Hepatocyte (in vitro differentiated cells): ENCODE measurements around the gene REEP6. TPM values are rescaled to one million over a fixed set of nuclear protein-coding genes. Genes with fewer than 3 reads are reported as not detected.

Experiments used
- DNase-seq: peaks from one replicate; pipeline ENCODE4 v3.0.0-alpha.2; 2016; ENCODE audit warnings: low spot score
- H2AFZ ChIP-seq: fragments of 200-600 bp; sonication (generic); 2 replicates; pipeline ENCODE4 v1.6.0; 2016; ENCODE audit warnings: antibody characterized with exemption, mild to moderate bottlenecking
- H3K27ac ChIP-seq: fragments of 200-600 bp; sonication (generic); 2 replicates; pipeline ENCODE4 v1.5.1; 2016; ENCODE audit warnings: mild to moderate bottlenecking
- H3K27me3 ChIP-seq: fragments of 200-600 bp; sonication (generic); 2 replicates; pipeline ENCODE4 v1.6.1; 2016
- H3K36me3 ChIP-seq: fragments of 200-600 bp; sonication (generic); replicated peaks from 2 replicates; pipeline ENCODE4 v1.5.1; 2016; ENCODE audit warnings: low read depth; ENCODE audit not compliant: insufficient read depth
- H3K4me1 ChIP-seq: fragments of 200-600 bp; sonication (generic); 2 replicates; pipeline ENCODE4 v1.5.1; 2016; ENCODE audit warnings: mild to moderate bottlenecking, moderate library complexity; ENCODE audit not compliant: insufficient read depth
- H3K4me2 ChIP-seq: fragments of 200-600 bp; sonication (generic); 2 replicates; pipeline ENCODE4 v1.6.0; 2016
- H3K4me3 ChIP-seq: fragments of 200-600 bp; sonication (generic); 2 replicates; pipeline ENCODE4 v1.5.1; 2016; ENCODE audit warnings: mild to moderate bottlenecking
- H3K79me2 ChIP-seq: fragments of 200-600 bp; sonication (generic); 2 replicates; pipeline ENCODE4 v1.6.0; 2017; ENCODE audit warnings: mild to moderate bottlenecking
- H3K9me2 ChIP-seq: fragments of 200-600 bp; sonication (generic); replicated peaks from 2 replicates; pipeline ENCODE4 v1.6.0; 2017; ENCODE audit warnings: mild to moderate bottlenecking; ENCODE audit not compliant: insufficient read depth
- H3K9me3 ChIP-seq: fragments of 200-600 bp; sonication (generic); 2 replicates; pipeline ENCODE4 v1.5.1; 2016; ENCODE audit warnings: low read depth, mild to moderate bottlenecking
- H4K20me1 ChIP-seq: fragments of 200-600 bp; sonication (generic); 2 replicates; pipeline ENCODE4 v1.6.0; 2016; ENCODE audit warnings: mild to moderate bottlenecking; ENCODE audit not compliant: insufficient read depth, poor library complexity, severe bottlenecking
- EZH2 ChIP-seq: fragments of 200-600 bp; sonication (generic); IDR thresholded peaks from 2 replicates; pipeline ENCODE4 v1.6.1; 2016; ENCODE audit warnings: antibody characterized with exemption, mild to moderate bottlenecking, borderline replicate concordance
- EZH2phosphoT487 ChIP-seq: fragments of 200-600 bp; sonication (generic); IDR thresholded peaks from one replicate; pipeline ENCODE4 v1.6.1; 2018; ENCODE audit warnings: antibody characterized with exemption, mild to moderate bottlenecking, low read depth, moderate library complexity; ENCODE audit not compliant: unreplicated experiment, severe bottlenecking
- WGBS: methylation state at CpG from one replicate; pipeline ENCODE4 v1.1.6; 2016; ENCODE audit warnings: low lambda C conversion rate; ENCODE audit errors: missing lambda C conversion rate; 5-methylcytosine and 5-hydroxymethylcytosine counted together
- polyA plus RNA-seq: library from polyadenylated mRNA; unstranded; fragments of >200 nt; fragmentation: Nextera tagmentation; extraction: Ambion mirVana; gene quantifications from 2 replicates; pipeline ENCODE4 v1.2.1, GENCODE V29; 2016
- total RNA-seq: library from RNA; depleted of rRNA; stranded (reverse); fragments of >200 nt; gene quantifications from 2 replicates; pipeline ENCODE4 v1.2.3, GENCODE V29; 2014
- TF ChIP-seq, protein P1 (sequence below): fragments of 200-600 bp; sonication (generic); IDR thresholded peaks from 2 replicates; pipeline ENCODE4 v1.5.1; 2016; ENCODE audit warnings: antibody characterized with exemption, mild to moderate bottlenecking; ENCODE audit not compliant: poor library complexity

REEP6 gene
- total and polyA plus RNA-seq, 2 experiments from 2014 or later: 88.9 to 218 TPM

DNA sequence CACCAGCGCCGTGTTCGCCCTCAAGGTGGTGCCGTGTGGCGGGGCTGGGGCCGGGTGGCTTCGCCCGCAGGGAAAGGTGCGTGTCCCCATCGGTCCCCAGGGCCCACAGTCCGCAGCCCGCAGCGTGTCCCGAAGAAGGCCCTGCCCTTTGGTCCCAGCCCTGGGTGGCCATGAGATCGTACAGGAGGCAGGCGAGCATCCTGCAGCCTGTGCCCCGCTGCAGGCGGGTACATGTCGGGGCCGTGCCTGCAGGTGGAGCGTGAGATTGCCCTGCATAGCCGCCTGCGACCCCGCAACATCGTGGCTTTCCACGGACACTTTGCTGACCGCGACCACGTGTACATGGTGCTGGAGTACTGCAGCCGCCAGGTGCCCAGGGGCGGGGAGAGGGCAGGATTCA lies 34.4 kb downstream of the REEP6 start:
- Histone ChIP-seq H3K9me2 (no peaks in the 10 kb centered on the region), H4K20me1 (no peaks in the 10 kb centered on the region), H3K36me3 (no peaks in the 10 kb centered on the region), H3K4me3 (no peak overlapping the region), H3K9me3 (no peaks in the 10 kb centered on the region), H3K79me2 (no peaks in the 10 kb centered on the region), H3K27me3 (peaks cover 28% of the 10 kb centered on the region), H3K4me2 (no peak overlapping the region), H3K27ac (no peak overlapping the region), H3K4me1 (no peaks in the 10 kb centered on the region), H2AFZ (no peak overlapping the region)
- no peak for DNase-seq
- 72% methylated on average over 31 of the region's 31 CpGs for WGBS
- TF ChIP-seq EZH2phosphoT487: no peak
- no peak for TF ChIP-seq EZH2
- TF ChIP-seq, protein P1, sequence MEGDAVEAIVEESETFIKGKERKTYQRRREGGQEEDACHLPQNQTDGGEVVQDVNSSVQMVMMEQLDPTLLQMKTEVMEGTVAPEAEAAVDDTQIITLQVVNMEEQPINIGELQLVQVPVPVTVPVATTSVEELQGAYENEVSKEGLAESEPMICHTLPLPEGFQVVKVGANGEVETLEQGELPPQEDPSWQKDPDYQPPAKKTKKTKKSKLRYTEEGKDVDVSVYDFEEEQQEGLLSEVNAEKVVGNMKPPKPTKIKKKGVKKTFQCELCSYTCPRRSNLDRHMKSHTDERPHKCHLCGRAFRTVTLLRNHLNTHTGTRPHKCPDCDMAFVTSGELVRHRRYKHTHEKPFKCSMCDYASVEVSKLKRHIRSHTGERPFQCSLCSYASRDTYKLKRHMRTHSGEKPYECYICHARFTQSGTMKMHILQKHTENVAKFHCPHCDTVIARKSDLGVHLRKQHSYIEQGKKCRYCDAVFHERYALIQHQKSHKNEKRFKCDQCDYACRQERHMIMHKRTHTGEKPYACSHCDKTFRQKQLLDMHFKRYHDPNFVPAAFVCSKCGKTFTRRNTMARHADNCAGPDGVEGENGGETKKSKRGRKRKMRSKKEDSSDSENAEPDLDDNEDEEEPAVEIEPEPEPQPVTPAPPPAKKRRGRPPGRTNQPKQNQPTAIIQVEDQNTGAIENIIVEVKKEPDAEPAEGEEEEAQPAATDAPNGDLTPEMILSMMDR: no peak

DNA sequence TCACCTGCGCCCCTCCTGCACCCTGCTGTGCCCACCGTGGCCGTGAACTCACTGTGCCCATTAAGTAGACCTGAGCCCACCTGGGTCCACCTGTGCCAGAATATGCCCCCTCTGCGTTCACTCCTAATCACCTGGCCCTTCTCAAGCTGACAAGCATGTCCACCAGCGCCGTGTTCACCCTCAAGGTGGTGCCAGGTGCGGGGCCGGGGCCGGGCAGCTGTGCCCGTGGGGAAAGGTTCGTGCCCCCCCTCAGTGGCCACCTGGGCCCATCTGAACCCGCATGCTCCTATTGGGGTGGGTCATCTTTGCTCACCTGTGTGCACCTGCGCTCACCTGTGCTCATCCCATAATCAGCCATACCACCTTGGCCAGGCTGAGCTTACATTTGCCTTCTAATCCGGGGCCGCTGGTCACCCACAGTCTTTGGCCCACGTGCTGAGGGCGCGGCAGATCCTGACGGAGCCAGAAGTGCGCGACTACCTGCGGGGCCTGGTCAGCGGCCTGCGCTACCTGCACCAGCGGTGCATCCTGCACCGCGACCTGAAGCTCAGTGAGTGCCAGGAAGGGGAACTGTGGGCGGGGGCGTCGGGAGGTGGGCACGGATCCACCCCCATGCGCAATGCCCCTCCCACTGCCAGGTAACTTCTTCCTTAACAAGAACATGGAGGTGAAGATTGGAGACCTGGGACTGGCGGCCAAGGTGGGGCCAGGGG lies 35.2 kb downstream of the REEP6 start:
- Histone ChIP-seq H3K9me3 (no peaks in the 10 kb centered on the region), H3K27me3 (peaks cover 28% of the 10 kb centered on the region), H3K27ac (no peak overlapping the region), H3K4me1 (no peaks in the 10 kb centered on the region), H3K9me2 (no peaks in the 10 kb centered on the region), H3K36me3 (no peaks in the 10 kb centered on the region), H4K20me1 (no peaks in the 10 kb centered on the region), H2AFZ (no peak overlapping the region), H3K79me2 (no peaks in the 10 kb centered on the region), H3K4me3 (no peak overlapping the region), H3K4me2 (no peak overlapping the region)
- WGBS: 86% methylated on average over 29 of the region's 33 CpGs
- no peak for DNase-seq
- TF ChIP-seq EZH2 (no peak), EZH2phosphoT487 (no peak)
- TF ChIP-seq, protein P1: no peak

DNA sequence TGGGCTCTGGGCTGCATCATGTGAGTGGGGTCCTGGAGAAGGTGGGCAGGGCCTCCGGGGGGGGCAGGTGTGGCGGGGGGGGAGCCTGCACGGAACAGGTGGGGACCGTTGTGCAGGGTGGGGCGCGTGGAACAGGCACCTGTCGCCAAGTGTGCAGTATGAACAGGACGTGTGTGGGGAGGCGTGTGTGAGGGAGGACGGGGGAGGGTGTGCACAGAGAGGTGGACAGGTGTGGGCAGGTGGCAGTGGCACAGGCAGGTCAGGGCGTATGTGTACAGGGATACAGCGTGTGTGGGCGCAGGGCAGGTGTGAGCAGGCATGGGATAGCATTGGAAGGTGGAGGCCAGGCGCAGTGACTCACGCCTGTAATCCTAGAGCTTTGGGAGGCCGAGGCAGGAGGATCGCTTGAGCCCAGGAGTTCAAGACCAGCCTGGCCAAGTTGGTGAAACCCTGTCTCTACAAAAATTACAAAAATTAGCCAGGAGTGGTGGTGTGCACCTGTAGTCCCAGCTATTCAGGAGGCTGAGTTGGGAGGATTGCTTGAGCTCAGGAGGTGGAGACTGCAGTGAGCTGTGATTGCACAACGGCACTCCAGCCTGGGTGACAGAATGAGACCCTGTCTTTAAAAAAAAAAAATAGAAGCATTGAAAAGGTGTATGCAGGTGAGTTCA lies 36.1 kb downstream of the REEP6 start:
- DNase-seq: no peak
- 86% methylated on average over 6 of the region's 18 CpGs for WGBS
- H3K9me2 ChIP-seq: no peaks in the 10 kb centered on the region
- H3K9me3 ChIP-seq: no peaks in the 10 kb centered on the region
- H3K4me1 ChIP-seq: no peaks in the 10 kb centered on the region
- H3K4me2 ChIP-seq: no peak overlapping the region
- no peaks in the 10 kb centered on the region for H3K36me3 ChIP-seq
- no peak overlapping the region for H2AFZ ChIP-seq
- H3K4me3 ChIP-seq: no peak overlapping the region
- TF ChIP-seq EZH2: no peak
- TF ChIP-seq EZH2phosphoT487: no peak
- no peak overlapping the region for H3K27ac ChIP-seq
- no peaks in the 10 kb centered on the region for H4K20me1 ChIP-seq
- H3K27me3 ChIP-seq: peaks cover 28% of the 10 kb centered on the region
- H3K79me2 ChIP-seq: no peaks in the 10 kb centered on the region

DNA sequence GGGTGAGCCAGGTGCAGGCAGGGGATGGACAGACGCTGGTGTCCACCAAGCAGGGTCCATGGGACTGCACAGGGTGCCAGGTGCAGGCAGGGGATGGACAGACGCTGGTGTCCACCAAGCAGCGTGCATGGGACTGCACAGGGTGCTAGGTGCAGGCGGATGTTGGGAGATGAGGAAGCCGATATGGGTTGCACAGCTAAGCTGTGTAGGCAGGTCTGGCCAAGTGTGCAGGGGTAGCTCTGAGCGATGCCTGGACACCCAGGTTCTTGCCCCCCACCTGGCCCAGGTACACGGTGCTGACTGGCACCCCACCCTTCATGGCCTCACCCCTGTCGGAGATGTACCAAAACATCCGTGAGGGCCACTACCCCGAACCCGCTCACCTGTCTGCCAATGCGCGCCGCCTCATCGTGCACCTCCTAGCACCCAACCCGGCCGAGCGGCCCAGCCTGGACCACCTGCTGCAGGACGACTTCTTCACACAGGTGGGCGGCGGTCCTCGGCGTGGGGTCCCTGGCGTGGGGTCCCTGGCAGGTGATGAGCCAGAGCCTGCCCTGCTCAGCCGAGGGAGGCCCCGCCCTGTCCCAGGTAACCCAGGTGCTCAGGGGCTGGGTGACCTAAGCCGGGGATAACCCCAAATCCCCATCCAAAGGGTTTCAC lies 36.8 kb downstream of the REEP6 start:
- Histone ChIP-seq H3K27ac (no peak overlapping the region), H3K27me3 (peaks cover 25% of the 10 kb centered on the region), H3K79me2 (no peaks in the 10 kb centered on the region), H3K4me3 (no peak overlapping the region), H3K9me3 (no peaks in the 10 kb centered on the region), H3K36me3 (no peaks in the 10 kb centered on the region), H2AFZ (no peak overlapping the region), H3K9me2 (no peaks in the 10 kb centered on the region), H3K4me1 (no peaks in the 10 kb centered on the region), H4K20me1 (no peaks in the 10 kb centered on the region), H3K4me2 (no peak overlapping the region)
- WGBS: 89% methylated on average over 26 of the region's 27 CpGs
- TF ChIP-seq EZH2 (no peak), EZH2phosphoT487 (no peak)
- TF ChIP-seq, protein P1: no peak
- peak; percentile 3 for DNase-seq
